ENCODE results near the gene CAMKK1. TPM values are rescaled to one million over a fixed set of nuclear protein-coding genes. Genes with fewer than 3 reads are reported as not detected.

Gene CAMKK1
- total RNA-seq, result 3.3 and 3.5 TPM in 2 replicates

GRCh38 chr17:3893003-3893719 lies at the start of gene CAMKK1:
CAMKK1 (minus strand) TSS chr17:3893053; CDS start chr17:3885687, 7,366 bp downstream.

GRCh38 chr17:3915995-3916696 lies 23.3 kb upstream of the CAMKK1 start, which contains the start of gene P2RX1:
P2RX1 (minus strand) TSS chr17:3916465; CDS start chr17:3916225, 240 bp downstream.

GRCh38 chr17:3845621-3846436 lies 47.0 kb downstream of the CAMKK1 start, which contains the start of gene NCBP3:
NCBP3 (minus strand) TSS chr17:3846246; CDS start chr17:3846223, 23 bp downstream.

Other genes starting within 250 kb of the CAMKK1 start
- gene TAX1BP3, start 224.5 kb downstream of the CAMKK1 start, total RNA-seq, result 169 and 191 TPM in 2 replicates
- 4.7 and 8.5 TPM in 2 replicates for gene EMC6, start 224.2 kb downstream of the CAMKK1 start, total RNA-seq
- gene P2RX5, start 196.9 kb downstream of the CAMKK1 start, total RNA-seq, result 0.20 and 1.2 TPM in 2 replicates
- gene HASPIN, start 169.2 kb downstream of the CAMKK1 start, total RNA-seq, result 0.31 and 1.6 TPM in 2 replicates
- 5.7 and 13.4 TPM in 2 replicates for gene ITGAE, start 91.9 kb downstream of the CAMKK1 start, total RNA-seq
- gene NCBP3, start 46.8 kb downstream of the CAMKK1 start, total RNA-seq, result 12.6 and 15.4 TPM in 2 replicates
- gene P2RX1, start 23.4 kb upstream of the CAMKK1 start, total RNA-seq, result not detected in 2 replicates
- 0.06 TPM in 1 of 2 replicates, not detected in the other for gene ATP2A3, start 71.4 kb upstream of the CAMKK1 start, total RNA-seq
- gene ZZEF1, start 250.0 kb upstream of the CAMKK1 start, total RNA-seq, result 22.0 and 24.5 TPM in 2 replicates

All from cardiac ventricle fibroblast (primary cell).